ENCODE results near the gene PHOSPHO1. TPM values are rescaled to one million over a fixed set of nuclear protein-coding genes. Genes with fewer than 3 reads are reported as not detected.
A peak's percentile ranks its signal among the peaks of the same experiment; 100 is the strongest.

PHOSPHO1 gene
- total and polyA plus RNA-seq, 7 donors, result 0.38 TPM; not detected in 6

DNA sequence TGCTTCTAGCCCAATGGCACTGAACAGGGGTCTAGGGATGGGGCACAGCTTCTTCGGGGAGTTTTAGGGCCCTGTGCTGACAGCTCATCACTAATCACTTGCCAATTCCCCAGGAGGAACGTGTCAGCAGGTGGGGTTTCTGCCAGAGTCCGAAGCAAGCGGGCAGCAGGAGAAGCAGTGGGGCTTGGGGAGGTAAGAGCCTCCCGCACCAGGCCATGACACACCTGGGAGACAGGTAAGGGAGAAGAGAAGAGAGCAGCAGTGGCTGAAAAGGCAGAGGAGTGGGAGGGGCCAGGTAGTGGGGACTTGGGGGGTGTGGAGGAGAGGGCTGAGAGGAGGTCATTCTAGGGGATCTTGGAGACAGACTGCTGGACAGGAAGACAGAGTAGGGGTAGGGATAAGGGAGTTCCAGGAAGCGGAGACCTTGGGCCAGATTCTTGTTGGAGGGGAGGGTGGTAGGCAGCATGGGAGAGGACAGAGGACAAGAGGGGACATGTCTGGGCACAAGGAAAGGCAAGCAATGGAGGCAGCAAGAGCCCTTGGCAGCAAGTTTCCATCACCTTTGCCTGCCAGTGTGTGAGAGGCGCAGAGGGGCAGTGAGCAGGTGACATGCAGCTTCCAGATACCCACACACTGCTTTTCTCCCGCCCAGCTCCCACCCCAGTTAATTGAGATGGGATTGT is 4.9 kb downstream of the PHOSPHO1 start:
- TF ChIP-seq EP300 (IDR thresholded peaks at IDR 0.05) (no peak), POLR2A (IDR thresholded peaks at IDR 0.05) (no peak), POLR2AphosphoS5 (IDR thresholded peaks at IDR 0.05) (no peak)
- TF ChIP-seq, protein P1, sequence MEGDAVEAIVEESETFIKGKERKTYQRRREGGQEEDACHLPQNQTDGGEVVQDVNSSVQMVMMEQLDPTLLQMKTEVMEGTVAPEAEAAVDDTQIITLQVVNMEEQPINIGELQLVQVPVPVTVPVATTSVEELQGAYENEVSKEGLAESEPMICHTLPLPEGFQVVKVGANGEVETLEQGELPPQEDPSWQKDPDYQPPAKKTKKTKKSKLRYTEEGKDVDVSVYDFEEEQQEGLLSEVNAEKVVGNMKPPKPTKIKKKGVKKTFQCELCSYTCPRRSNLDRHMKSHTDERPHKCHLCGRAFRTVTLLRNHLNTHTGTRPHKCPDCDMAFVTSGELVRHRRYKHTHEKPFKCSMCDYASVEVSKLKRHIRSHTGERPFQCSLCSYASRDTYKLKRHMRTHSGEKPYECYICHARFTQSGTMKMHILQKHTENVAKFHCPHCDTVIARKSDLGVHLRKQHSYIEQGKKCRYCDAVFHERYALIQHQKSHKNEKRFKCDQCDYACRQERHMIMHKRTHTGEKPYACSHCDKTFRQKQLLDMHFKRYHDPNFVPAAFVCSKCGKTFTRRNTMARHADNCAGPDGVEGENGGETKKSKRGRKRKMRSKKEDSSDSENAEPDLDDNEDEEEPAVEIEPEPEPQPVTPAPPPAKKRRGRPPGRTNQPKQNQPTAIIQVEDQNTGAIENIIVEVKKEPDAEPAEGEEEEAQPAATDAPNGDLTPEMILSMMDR (IDR thresholded peaks at IDR 0.05), result no peak
- no peak for DNase-seq
- H3K27me3 ChIP-seq, result peaks cover 20 to 70% (median 54%) of the 10 kb centered on the region in 3 donors
- H3K4me3 ChIP-seq, result no peak overlapping the region
- 81 to 90% methylated on average over 8 of the region's 8 CpGs for WGBS, 2 donors
- no peaks in the 10 kb centered on the region for H3K9me3 ChIP-seq
- peaks cover 0 to 31% (median 29%) of the 10 kb centered on the region in 4 donors for H3K4me1 ChIP-seq
- H3K27ac ChIP-seq, result no peak overlapping the region
- no peaks in the 10 kb centered on the region for H3K36me3 ChIP-seq
- intact Hi-C loops (cut with DNase I), result loop anchor here (2.0 to 5.0 kb wide), 2 partner anchors 33 to 45 kb away; no protein-coding TSS in a partner anchor

DNA sequence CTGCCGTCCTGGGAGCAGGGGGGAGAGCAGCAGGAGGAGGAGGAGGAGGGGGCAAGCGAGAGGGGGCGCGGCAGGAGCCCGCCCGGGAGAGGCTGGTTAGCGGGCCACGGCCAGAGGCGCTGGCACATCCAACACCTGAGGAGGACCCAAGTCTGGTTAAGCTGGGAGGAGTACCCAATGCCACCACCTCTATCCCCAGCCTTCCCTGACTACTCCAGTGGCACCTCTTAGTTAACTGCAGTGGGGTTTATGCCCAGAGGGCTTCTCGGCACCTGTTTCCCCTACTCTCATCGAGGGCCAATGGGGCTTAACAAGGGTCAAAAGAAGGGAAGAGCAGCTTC is 5.6 kb downstream of the PHOSPHO1 start:
- peak overlapping the region in 2 of 4 donors; percentile 22 to 28 for H3K4me3 ChIP-seq

GRCh38 chr17:49224198-49224996 is 6.2 kb downstream of the PHOSPHO1 start:
- DNase-seq, result no peak
- peak overlapping the region in 2 of 4 donors; percentile 22 to 28 for H3K4me3 ChIP-seq
- no peaks in the 10 kb centered on the region for H3K36me3 ChIP-seq
- H3K9me3 ChIP-seq, result no peaks in the 10 kb centered on the region
- intact Hi-C loops (cut with DNase I), result no loop called here
- no peak overlapping the region for H3K27ac ChIP-seq
- TF ChIP-seq POLR2AphosphoS5 (IDR thresholded peaks at IDR 0.05) (no peak), POLR2A (IDR thresholded peaks at IDR 0.05) (no peak), EP300 (IDR thresholded peaks at IDR 0.05) (no peak)
- TF ChIP-seq, protein P1 (IDR thresholded peaks at IDR 0.05), result no peak
- H3K4me1 ChIP-seq, result peaks cover 0 to 20% (median 17%) of the 10 kb centered on the region in 4 donors
- WGBS, 2 donors, result 1% methylated on average over 95 of the region's 95 CpGs
- peaks cover 24 to 76% (median 61%) of the 10 kb centered on the region in 3 donors for H3K27me3 ChIP-seq

More for the DNA sequence above, 5.6 kb downstream of the PHOSPHO1 start:
- intact Hi-C loops (cut with DNase I), result loop anchor here (5.0 kb wide), 1 partner anchor 33 kb away; no protein-coding TSS in a partner anchor
- Histone ChIP-seq H3K27me3 (peaks cover 23 to 76% (median 55%) of the 10 kb centered on the region in 3 donors), H3K4me1 (peaks cover 0 to 26% (median 22%) of the 10 kb centered on the region in 4 donors), H3K27ac (no peak overlapping the region), H3K9me3 (no peaks in the 10 kb centered on the region), H3K36me3 (no peaks in the 10 kb centered on the region)
- TF ChIP-seq EP300 (IDR thresholded peaks at IDR 0.05) (no peak), POLR2AphosphoS5 (IDR thresholded peaks at IDR 0.05) (no peak), POLR2A (IDR thresholded peaks at IDR 0.05) (no peak)
- TF ChIP-seq, protein P1 (IDR thresholded peaks at IDR 0.05), result no peak
- DNase-seq, result no peak
- 22 to 24% methylated on average over 11 of the region's 11 CpGs for WGBS, 2 donors

- peak overlapping the region in 2 of 4 donors; percentile 22 to 28 for H3K4me3 ChIP-seq
- 2 to 5% methylated on average over 31 of the region's 31 CpGs for WGBS, 2 donors
- H3K27me3 ChIP-seq, result peaks cover 24 to 80% (median 66%) of the 10 kb centered on the region in 3 donors
- TF ChIP-seq POLR2AphosphoS5 (IDR thresholded peaks at IDR 0.05), result no peak
- TF ChIP-seq, protein P1 (IDR thresholded peaks at IDR 0.05), result peak; percentile 18 to 72 (median 67)
- intact Hi-C loops (cut with DNase I), result no loop called here
- no peaks in the 10 kb centered on the region for H3K9me3 ChIP-seq
- DNase-seq, result no peak
- H3K27ac ChIP-seq, result no peak overlapping the region
- H3K4me1 ChIP-seq, result peaks cover 0 to 19% (median 17%) of the 10 kb centered on the region in 4 donors
- H3K36me3 ChIP-seq, result no peaks in the 10 kb centered on the region
Observed at GRCh38 chr17:49223517-49224197, 6.9 kb downstream of the PHOSPHO1 start.
